Hepatocyte (in vitro differentiated cells): ENCODE measurements around the gene USP33.
"Not testable (repeated sequence)": the region's sequence is repeated elsewhere in the genome, so short reads cannot be mapped to it uniquely, and the experiment has no call there.

Experiments used
- CTCF ChIP-seq: fragments of 200-600 bp; sonication (generic); IDR thresholded peaks from 2 replicates; pipeline ENCODE4 v1.5.1; 2016; ENCODE audit warnings: antibody characterized with exemption, mild to moderate bottlenecking; ENCODE audit not compliant: poor library complexity
- EZH2 ChIP-seq: fragments of 200-600 bp; sonication (generic); IDR thresholded peaks from 2 replicates; pipeline ENCODE4 v1.6.1; 2016; ENCODE audit warnings: antibody characterized with exemption, mild to moderate bottlenecking, borderline replicate concordance
- EZH2phosphoT487 ChIP-seq: fragments of 200-600 bp; sonication (generic); IDR thresholded peaks from one replicate; pipeline ENCODE4 v1.6.1; 2018; ENCODE audit warnings: antibody characterized with exemption, mild to moderate bottlenecking, low read depth, moderate library complexity; ENCODE audit not compliant: unreplicated experiment, severe bottlenecking

DNA sequence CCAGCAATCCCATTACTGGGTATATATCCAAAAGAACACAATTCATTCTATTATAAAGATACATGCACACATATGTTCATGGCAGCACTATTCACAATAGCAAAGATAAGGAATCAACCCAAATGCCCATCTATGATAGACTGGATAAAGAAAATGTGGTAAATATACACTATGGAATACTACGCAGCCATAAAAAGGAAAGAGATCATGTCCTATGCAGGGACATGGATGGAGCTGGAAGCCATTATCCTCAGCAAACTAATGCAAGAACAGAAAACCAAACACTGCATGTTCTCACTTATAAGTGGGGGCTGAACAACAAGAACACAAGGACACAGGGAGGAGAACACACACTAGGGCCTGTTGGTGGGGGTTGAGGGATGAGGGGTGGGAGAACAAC lies 60.0 kb downstream of the USP33 start:
- not testable (repeated sequence) for TF ChIP-seq CTCF, EZH2phosphoT487, EZH2
